ENCODE results near the gene TPST2. TPM values are rescaled to one million over a fixed set of nuclear protein-coding genes. Genes with fewer than 3 reads are reported as not detected.

The TPST2 gene
- total and polyA plus RNA-seq, 2 donors (not counting 3 experiments of a cell fraction or from before 2014, with no cell fraction given), result 49.4 to 121 TPM

- Histone ChIP-seq H3K9me3 (replicated peaks; ENCODE audit: control insufficient read depth, insufficient read depth, low read length) (no peaks in the 10 kb centered on the region), H4K20me1 (replicated peaks; ENCODE audit: control insufficient read depth, extremely low read depth, insufficient read depth, low read length) (peaks cover 3% of the 10 kb centered on the region), H3K9me1 (replicated peaks; ENCODE audit: control insufficient read depth, extremely low read depth, insufficient read depth, low read length) (no peaks in the 10 kb centered on the region), H3K36me3 (ENCODE audit: control insufficient read depth in 2 of 2, extremely low read depth in 1 of 2, insufficient read depth in 2 of 2, low read length in 2 of 2) (peaks cover 0 to 4% of the 10 kb centered on the region in 2 experiments), H2AFZ (ENCODE audit: low read depth, low read length) (no peak overlapping the region), H3K4me3 (replicated peaks in 1 of 3; ENCODE audit: insufficient read depth in 1 of 3, low read depth in 1 of 3, low read length in 3 of 3) (no peak overlapping the region), H3K27ac (ENCODE audit: insufficient read depth, low read depth, low read length) (no peak overlapping the region), H3K4me1 (ENCODE audit: control insufficient read depth, extremely low read depth, insufficient read depth, low read length) (peaks cover 33% of the 10 kb centered on the region), H3K4me2 (ENCODE audit: insufficient read depth, low read length) (no peak overlapping the region), H3K9ac (replicated peaks; ENCODE audit: extremely low read depth, insufficient read depth, low read length) (no peak overlapping the region), H3K79me2 (ENCODE audit: control insufficient read depth, insufficient read depth, low read length) (peaks cover 35% of the 10 kb centered on the region), H3K27me3 (ENCODE audit: control insufficient read depth in 2 of 2, insufficient read depth in 2 of 2, low read length in 2 of 2) (no peaks in the 10 kb centered on the region)
- TF ChIP-seq MYC (IDR thresholded peaks at IDR 0.05; ENCODE audit: low read depth, low read length) (no peak), EZH2 (IDR thresholded peaks at IDR 0.05; ENCODE audit: borderline replicate concordance, low read depth, low read length, severe bottlenecking) (no peak), MAX (IDR thresholded peaks at IDR 0.05; ENCODE audit: insufficient read depth, insufficient read length) (no peak), JUN (IDR thresholded peaks at IDR 0.05; ENCODE audit: borderline replicate concordance, insufficient read depth, insufficient read length, low read depth) (no peak), POLR2A (IDR thresholded peaks at IDR 0.05; ENCODE audit: low read depth, low read length) (no peak), GATA2 (IDR thresholded peaks at IDR 0.05; ENCODE audit: insufficient read depth, insufficient read length, low read depth, low read length) (no peak), POLR2AphosphoS5 (IDR thresholded peaks at IDR 0.05; ENCODE audit: insufficient read depth, low read depth, low read length) (no peak), FOS (IDR thresholded peaks at IDR 0.05; ENCODE audit: borderline replicate concordance, insufficient read depth, low read length) (no peak), CTCF (IDR thresholded peaks at IDR 0.05; ENCODE audit: extremely low read depth in 1 of 2, insufficient read depth in 1 of 2, low read depth in 1 of 2, low read length in 2 of 2) (no peak)
- DNase-seq (ENCODE audit: low read depth, low spot score) (no peak), FAIRE-seq (no peak)
- ChIA-PET CTCF (interaction anchor here (1.7 kb wide), 1 partner anchor 12 kb away, joined by 6 read pairs; no protein-coding TSS in a partner anchor), POLR2A (no interaction called here)
- intact Hi-C loops (cut with micrococcal nuclease), result no loop called here
- no TSS peak for BruUV-seq (replicated peaks)
- dilution Hi-C loops (cut with MboI; ENCODE audit: extremely low pct_ligation_motif_present, low sequenced_read_pairs), result no loop called here
Measured at GRCh38 chr22:26584010-26584409, 5.9 kb downstream of the TPST2 start.
